Hepatocyte (in vitro differentiated cells): ENCODE results near the gene HK3.

Experiments
- CTCF ChIP-seq: fragments of 200-600 bp; sonication (generic); IDR thresholded peaks from 2 replicates; pipeline ENCODE4 v1.5.1; 2016; ENCODE audit warnings: antibody characterized with exemption, mild to moderate bottlenecking; ENCODE audit not compliant: poor library complexity
- EZH2 ChIP-seq: fragments of 200-600 bp; sonication (generic); IDR thresholded peaks from 2 replicates; pipeline ENCODE4 v1.6.1; 2016; ENCODE audit warnings: antibody characterized with exemption, mild to moderate bottlenecking, borderline replicate concordance

GRCh38 chr5:176938472-176938871 is 39.3 kb upstream of the HK3 start:
- no peak for TF ChIP-seq CTCF
- no peak for TF ChIP-seq EZH2
